CD1c-positive myeloid dendritic cell (primary cell): ENCODE results near the gene PWWP2B.

Experiments used
- DNase-seq: peaks from one replicate; pipeline ENCODE4 v3.0.0-alpha.2; 2016; ENCODE audit errors: extremely low spot score

The PWWP2B gene

GRCh38 chr10:132447446-132448247 lies 50.6 kb downstream of the PWWP2B start:
- peak; percentile 78 for DNase-seq

DNA sequence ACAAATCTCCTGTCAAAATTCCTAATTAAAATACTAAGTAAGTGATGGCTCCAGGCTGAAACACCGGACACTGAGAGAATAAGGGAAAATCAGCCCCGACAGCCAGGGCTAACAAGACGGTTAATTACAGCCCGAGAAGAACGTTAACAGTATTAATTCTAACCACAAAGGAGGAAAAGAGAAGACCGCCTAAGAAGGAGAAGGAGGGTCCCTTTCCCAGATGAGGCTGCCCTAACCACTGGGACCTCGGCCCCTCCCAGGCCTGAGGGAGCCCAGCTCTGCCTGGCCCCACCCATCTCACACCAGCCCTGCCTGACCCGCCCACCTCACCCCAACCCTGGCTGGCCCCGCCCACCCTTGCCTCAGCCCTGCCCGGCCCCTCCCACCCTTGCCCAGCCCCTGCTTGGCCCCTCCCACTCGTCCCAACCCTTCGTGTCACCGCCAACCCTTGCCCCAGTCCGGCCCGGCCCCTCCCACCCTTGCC lies 51.3 kb downstream of the PWWP2B start:
- peak; percentile 62 for DNase-seq

GRCh38 chr10:132449051-132449810 lies 52.2 kb downstream of the PWWP2B start:
- DNase-seq = peak; percentile 14

- DNase-seq = no peak
Observed at GRCh38 chr10:132449811-132450181, 52.8 kb downstream of the PWWP2B start.

DNA sequence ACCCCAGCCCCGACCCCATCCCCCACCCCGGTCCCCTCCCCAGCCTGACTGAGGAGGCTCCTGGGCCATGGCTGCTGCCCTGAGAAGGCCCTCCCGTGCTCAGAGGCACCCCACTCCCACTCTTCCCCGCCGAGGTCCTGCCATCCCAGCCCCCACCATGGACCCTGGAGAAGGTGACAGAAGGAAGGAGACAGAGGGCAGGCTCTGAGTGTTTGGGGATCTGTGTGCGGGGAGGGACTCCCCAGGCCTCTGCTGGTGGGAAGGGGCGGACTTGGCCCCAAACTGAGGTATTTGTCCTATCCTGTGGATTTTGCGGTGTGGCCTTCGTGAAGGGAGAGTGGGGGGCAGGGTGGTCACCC lies 53.4 kb downstream of the PWWP2B start:
- no peak for DNase-seq

DNA sequence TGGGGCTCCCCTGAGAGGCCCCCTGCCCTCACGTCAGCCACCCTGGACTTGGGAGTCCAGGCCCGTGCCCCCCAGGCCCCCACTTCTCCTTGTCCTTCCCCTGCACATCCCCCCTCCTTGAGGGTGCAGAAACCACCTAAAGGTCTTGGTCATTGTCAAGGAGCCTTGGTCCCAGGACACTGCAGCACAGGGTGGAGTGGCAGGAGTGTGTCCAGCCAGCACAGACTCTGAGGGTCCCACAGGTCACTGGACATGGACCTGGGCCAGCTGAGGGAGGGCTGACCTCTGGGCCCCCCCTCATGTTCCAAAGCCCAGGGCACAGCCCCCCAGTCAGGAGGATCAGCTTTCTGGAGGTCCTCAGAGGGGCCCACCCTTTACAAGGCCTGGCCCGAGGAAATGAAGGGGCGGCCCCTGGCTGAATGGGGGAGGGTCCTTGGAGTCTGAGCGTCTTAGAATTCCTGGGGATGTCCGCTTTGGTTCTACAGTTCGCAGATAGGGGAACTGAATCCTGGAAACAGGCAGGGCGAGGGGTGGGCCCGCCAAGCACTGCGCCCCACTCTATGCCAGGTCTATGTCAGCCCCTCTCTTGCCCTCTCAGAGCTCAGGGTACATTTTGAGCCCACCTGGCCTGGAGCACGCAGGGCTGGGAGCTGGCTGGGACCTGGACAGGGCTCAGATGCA lies 54.0 kb downstream of the PWWP2B start:
- DNase-seq = peak; percentile 33

- DNase-seq = no peak
Observed at GRCh38 chr10:132451506-132452215, 54.7 kb downstream of the PWWP2B start.

DNA sequence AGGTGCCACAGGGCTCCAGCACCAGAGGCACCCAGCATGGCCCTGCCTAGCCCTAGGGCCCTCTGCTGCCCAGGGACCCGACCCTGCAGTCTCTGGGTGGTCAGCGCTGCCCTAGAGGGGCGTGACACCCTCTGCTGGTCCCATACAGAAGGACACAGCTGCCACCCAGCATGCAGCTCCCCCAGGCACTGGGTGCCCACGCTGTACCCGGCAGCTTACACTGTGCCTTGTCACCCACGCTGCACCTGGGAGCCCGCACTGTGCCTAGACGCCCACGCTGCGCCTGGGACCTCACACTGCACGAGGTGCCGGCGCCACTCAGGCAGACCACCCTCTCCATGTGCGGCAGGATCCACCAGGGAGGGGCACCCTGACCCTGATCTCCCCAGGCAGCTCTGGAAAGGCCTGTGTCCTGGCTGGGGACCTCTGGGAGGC lies 55.2 kb downstream of the PWWP2B start:
- DNase-seq = no peak

GRCh38 chr10:132452651-132453469 lies 55.9 kb downstream of the PWWP2B start:
- peak; percentile 93 for DNase-seq

GRCh38 chr10:132453470-132453861 lies 56.5 kb downstream of the PWWP2B start:
- DNase-seq = no peak

DNA sequence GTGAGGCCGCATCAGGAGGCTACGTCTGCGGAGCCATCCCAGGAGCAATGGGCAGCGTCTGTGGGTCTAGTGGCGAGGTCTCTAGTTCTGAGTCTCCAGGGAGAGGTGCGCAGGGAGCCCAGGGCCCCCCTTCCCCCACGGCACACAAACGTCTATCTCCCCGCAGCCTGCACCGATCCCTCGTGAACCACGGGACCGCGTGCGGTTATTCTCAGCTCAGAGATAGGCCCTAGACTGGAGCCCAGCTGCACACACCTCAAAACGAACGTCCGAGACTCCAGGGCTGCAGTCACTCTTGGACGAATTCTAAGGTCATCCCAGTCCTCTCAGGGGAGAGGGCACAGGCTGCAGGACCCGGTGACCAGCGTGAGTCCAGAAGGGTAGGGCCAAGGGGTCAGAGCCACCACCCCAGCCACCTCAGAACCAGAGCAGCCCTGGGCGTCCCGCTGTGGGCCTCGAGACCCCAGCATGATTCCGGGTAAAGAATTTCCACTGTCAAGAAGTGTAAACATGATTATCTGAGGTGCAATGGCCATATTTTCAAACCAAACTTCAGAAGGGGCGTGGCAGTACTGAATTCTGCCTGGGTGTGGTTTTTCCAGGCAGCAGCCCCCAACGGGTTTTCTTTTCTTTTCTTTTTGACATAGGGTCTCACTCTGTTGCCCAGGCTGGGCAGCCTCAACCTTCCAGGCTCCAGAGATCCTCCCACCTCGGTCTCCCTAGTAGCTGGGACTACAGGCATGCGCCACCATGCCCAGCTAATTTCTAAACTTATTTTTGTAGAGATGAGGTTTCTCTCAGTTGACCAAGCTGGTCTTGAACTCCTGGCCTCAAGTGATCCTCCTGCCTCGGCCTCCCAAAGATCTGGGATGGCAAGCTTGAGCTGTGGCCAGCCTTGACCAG lies 57.5 kb downstream of the PWWP2B start:
- DNase-seq = no peak

- no peak for DNase-seq
Observed at GRCh38 chr10:132455441-132455971, 58.5 kb downstream of the PWWP2B start.

GRCh38 chr10:132455986-132456847 lies 59.2 kb downstream of the PWWP2B start:
- no peak for DNase-seq

GRCh38 chr10:132456881-132457280 lies 59.9 kb downstream of the PWWP2B start:
- DNase-seq = no peak

DNA sequence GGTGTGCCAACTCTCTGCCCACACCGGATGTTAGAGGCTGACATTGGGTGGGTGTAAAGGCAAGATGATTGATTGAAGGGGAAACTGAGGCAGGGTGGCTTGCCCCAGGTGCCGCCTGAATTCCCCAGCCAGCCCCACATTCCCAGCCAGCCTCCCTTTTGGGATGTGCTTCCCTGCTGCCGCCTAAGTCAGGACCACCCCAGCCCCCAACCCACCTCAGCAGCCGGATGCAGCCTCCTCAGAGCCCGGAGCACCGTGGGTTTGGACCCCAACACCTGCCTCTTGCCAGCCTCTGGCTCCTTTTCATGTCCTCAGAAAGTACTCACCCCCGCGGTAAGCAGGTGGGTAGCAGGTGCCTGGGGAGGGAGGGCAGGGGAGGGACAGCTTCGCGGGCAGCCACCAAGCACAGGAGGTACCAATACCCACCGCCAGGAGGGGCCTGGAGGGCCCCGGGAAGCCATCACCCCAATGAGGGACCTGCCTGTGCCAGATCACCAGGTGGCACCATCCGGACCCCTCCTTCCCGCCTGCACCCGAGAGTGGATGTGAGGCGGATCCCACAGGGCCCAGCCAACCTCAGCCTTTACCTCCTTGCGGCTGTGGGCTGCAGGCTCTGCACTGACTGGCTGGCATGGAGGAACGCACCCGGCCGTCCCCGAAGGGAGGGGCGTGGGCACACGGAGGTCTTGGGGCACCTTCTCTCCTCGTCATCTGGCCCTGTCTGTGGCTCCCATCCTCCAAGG lies 60.5 kb downstream of the PWWP2B start:
- no peak for DNase-seq

- DNase-seq = no peak
Observed at GRCh38 chr10:132458071-132458585, 61.1 kb downstream of the PWWP2B start.

GRCh38 chr10:132458586-132459300 lies 61.7 kb downstream of the PWWP2B start:
- peak; percentile 65 for DNase-seq
